H1 (cell line): ENCODE data around the gene ZBTB38. TPM values are rescaled to one million over a fixed set of nuclear protein-coding genes. Genes with fewer than 3 reads are reported as not detected.
A peak's percentile ranks its signal among the peaks of the same experiment; 100 is the strongest.

Experiments used
- CTCF ChIA-PET: fragments of 300-600 bp; sonication (Branson Sonifier 250); formaldehyde crosslinking; loops from one replicate; lab custom pipeline; 2021; ENCODE audit not compliant: partially characterized antibody; lab: Charles Lee
- POLR2A ChIA-PET: fragments of 300-600 bp; sonication (Branson Sonifier 250); formaldehyde crosslinking; loops from one replicate; lab custom pipeline; 2021; ENCODE audit warnings: inconsistent platforms; ENCODE audit not compliant: partially characterized antibody; lab: Charles Lee
- DNase-seq, 2 experiments: peaks; one replicate each; pipeline versions ENCODE4 v3.0.0 to v3.0.0-alpha.2; 2010 to 2022; ENCODE audit warnings: low spot score in 2 of 2, low read depth in 1 of 2, mixed read lengths in 1 of 2
- FAIRE-seq: peaks from 2 replicates; lab custom pipeline; 2011; peaks lifted over from hg19 to GRCh38; lab: Jason Lieb, UNC
- H2AFZ ChIP-seq: 2 replicates; pipeline ENCODE4 v1.8.1; 2012; ENCODE audit warnings: low read length, inconsistent platforms
- H2AK5ac ChIP-seq: 2 replicates; pipeline ENCODE4 v1.6.1; 2013; ENCODE audit warnings: low read depth, low read length
- H2BK120ac ChIP-seq: replicated peaks from 2 replicates; pipeline ENCODE3; 2013; ENCODE audit warnings: low read depth, low read length, inconsistent platforms
- H2BK12ac ChIP-seq: 2 replicates; pipeline ENCODE4 v1.6.1; 2013; ENCODE audit warnings: low read depth, low read length
- H2BK15ac ChIP-seq: 2 replicates; pipeline ENCODE4 v1.6.1; 2013; ENCODE audit warnings: low read length
- H2BK20ac ChIP-seq: 2 replicates; pipeline ENCODE4 v1.6.1; 2013; ENCODE audit warnings: low read length
- H2BK5ac ChIP-seq: 2 replicates; pipeline ENCODE4 v1.6.1; 2013; ENCODE audit warnings: low read depth, low read length
- H3K14ac ChIP-seq: 2 replicates; pipeline ENCODE4 v1.6.1; 2013; ENCODE audit warnings: inconsistent platforms; ENCODE audit not compliant: insufficient read length
- H3K18ac ChIP-seq: 2 replicates; pipeline ENCODE4 v1.6.1; 2013; ENCODE audit warnings: low read length; ENCODE audit errors: extremely low read depth
- H3K23ac ChIP-seq: 2 replicates; pipeline ENCODE4 v1.6.1; 2013; ENCODE audit warnings: inconsistent platforms; ENCODE audit not compliant: insufficient read length
- H3K23me2 ChIP-seq: 2 replicates; pipeline ENCODE4 v1.6.1; 2013; ENCODE audit warnings: low read depth, low read length
- H3K27ac ChIP-seq: 2 replicates; pipeline ENCODE4 v1.6.1; 2011; ENCODE audit warnings: low read depth, low read length, inconsistent platforms
- H3K27me3 ChIP-seq, 4 experiments: replicated peaks in 1 of 4; 1 replicate in 1 of 4; 2 replicates in 3 of 4; pipeline versions ENCODE4 v1.6.1 to v1.8.1; 2011 to 2013; ENCODE audit warnings: low read length in 3 of 4, mild to moderate bottlenecking in 3 of 4, inconsistent platforms in 2 of 4, mixed read lengths in 2 of 4, moderate library complexity in 1 of 4; ENCODE audit not compliant: control insufficient read depth in 3 of 4, insufficient read depth in 3 of 4; ENCODE audit errors: extremely low read depth in 1 of 4
- H3K36me3 ChIP-seq, 4 experiments: 2 replicates each; pipeline versions ENCODE4 v1.6.1 to v1.8.1; 2011 to 2013; ENCODE audit warnings: mild to moderate bottlenecking in 4 of 4, low read length in 3 of 4, moderate library complexity in 2 of 4, control low read depth in 1 of 4, inconsistent platforms in 1 of 4; ENCODE audit not compliant: insufficient read depth in 4 of 4, control insufficient read depth in 2 of 4
- H3K4ac ChIP-seq: replicated peaks from 2 replicates; pipeline ENCODE3; 2013; ENCODE audit warnings: low read length, low read depth, mixed read lengths, inconsistent platforms; ENCODE audit not compliant: insufficient read length
- H3K4me1 ChIP-seq, 4 experiments: replicated peaks in 1 of 4; 1 replicate in 1 of 4; 2 replicates in 3 of 4; pipeline versions ENCODE4 v1.6.1 to v1.8.1; 2011 to 2013; ENCODE audit warnings: low read length in 3 of 4, inconsistent platforms in 2 of 4, mixed read lengths in 1 of 4; ENCODE audit not compliant: insufficient read depth in 4 of 4, control insufficient read depth in 3 of 4
- H3K4me2 ChIP-seq, 2 experiments: 2 replicates each; pipeline versions ENCODE4 v1.6.1 to v1.8.1; 2011 to 2013; ENCODE audit warnings: low read depth in 2 of 2, low read length in 2 of 2, control low read depth in 1 of 2, inconsistent platforms in 1 of 2, mild to moderate bottlenecking in 1 of 2; ENCODE audit not compliant: insufficient read depth in 1 of 2
- H3K4me3 ChIP-seq, 4 experiments: fragments of 200-600, 300-600 bp in 1 of 4; sonication (generic), shearing (Covaris generic), sonication (Bioruptor Twin) in 1 of 4; 2 replicates each; pipeline versions ENCODE4 v1.5.1 to v1.8.1; 2011 to 2016; ENCODE audit warnings: low read length in 4 of 4, low read depth in 3 of 4, control low read depth in 2 of 4, inconsistent platforms in 2 of 4, mild to moderate bottlenecking in 2 of 4, mixed read lengths in 1 of 4, moderate library complexity in 1 of 4; ENCODE audit not compliant: insufficient read depth in 2 of 4; ENCODE audit errors: extremely low read depth in 1 of 4
- H3K56ac ChIP-seq: replicated peaks from 2 replicates; pipeline ENCODE3; 2013; ENCODE audit warnings: low read depth, mild to moderate bottlenecking, mixed read lengths, low read length, inconsistent platforms; ENCODE audit not compliant: insufficient read length
- H3K79me1 ChIP-seq: 2 replicates; pipeline ENCODE4 v1.6.1; 2013; ENCODE audit warnings: low read depth, low read length, control low read depth
- H3K79me2 ChIP-seq, 2 experiments: 2 replicates each; pipeline versions ENCODE4 v1.6.1 to v1.8.1; 2012 to 2013; ENCODE audit warnings: low read length in 2 of 2, mild to moderate bottlenecking in 2 of 2, inconsistent platforms in 1 of 2; ENCODE audit not compliant: insufficient read depth in 2 of 2, control insufficient read depth in 1 of 2
- H3K9ac ChIP-seq, 4 experiments: replicated peaks in 1 of 4; 1 replicate in 1 of 4; 2 replicates in 3 of 4; pipeline versions ENCODE4 v1.6.1 to v1.8.1; 2011 to 2013; ENCODE audit warnings: low read depth in 3 of 4, low read length in 3 of 4, control low read depth in 2 of 4, mild to moderate bottlenecking in 2 of 4, moderate library complexity in 2 of 4, inconsistent platforms in 1 of 4; ENCODE audit errors: extremely low read depth in 1 of 4
- H3K9me3 ChIP-seq, 2 experiments: 2 replicates each; pipeline versions ENCODE4 v1.6.1 to v1.8.1; 2012 to 2013; ENCODE audit warnings: mild to moderate bottlenecking in 2 of 2, moderate library complexity in 2 of 2, control low read depth in 1 of 2, inconsistent platforms in 1 of 2, low read depth in 1 of 2, low read length in 1 of 2, mixed read lengths in 1 of 2; ENCODE audit not compliant: insufficient read depth in 2 of 2
- H4K20me1 ChIP-seq, 2 experiments: replicated peaks in 1 of 2; 2 replicates each; pipeline versions ENCODE3 to v1.8.1; 2011 to 2013; ENCODE audit warnings: inconsistent platforms in 2 of 2, low read length in 2 of 2, mild to moderate bottlenecking in 1 of 2; ENCODE audit not compliant: insufficient read depth in 2 of 2, control insufficient read depth in 1 of 2
- H4K5ac ChIP-seq: 2 replicates; pipeline ENCODE4 v1.6.1; 2013; ENCODE audit warnings: low read length, low read depth, mixed read lengths, inconsistent platforms; ENCODE audit not compliant: insufficient read length
- H4K8ac ChIP-seq: 2 replicates; pipeline ENCODE4 v1.8.0; 2013; ENCODE audit warnings: mild to moderate bottlenecking, moderate library complexity, low read length, inconsistent platforms; ENCODE audit not compliant: insufficient read depth; ENCODE audit errors: extremely low read depth
- H4K91ac ChIP-seq: replicated peaks from 2 replicates; pipeline ENCODE3; 2013; ENCODE audit warnings: low read length, mixed read lengths, inconsistent platforms; ENCODE audit not compliant: insufficient read length
- BACH1 ChIP-seq: IDR thresholded peaks from 2 replicates; pipeline ENCODE4 v1.6.1; 2012; ENCODE audit warnings: low read length, improper control_type of control experiment
- BRCA1 ChIP-seq: IDR thresholded peaks from 2 replicates; pipeline ENCODE4 v1.6.1; 2012; ENCODE audit warnings: low read depth, low read length, improper control_type of control experiment
- CBX5 ChIP-seq: fragments of 300-800, 300-1000 bp; sonication (generic); IDR thresholded peaks from 2 replicates; pipeline ENCODE4 v1.7.1; 2016; ENCODE audit warnings: antibody characterized with exemption, low read length, low read depth
- CBX8 ChIP-seq: fragments of 300-800, 300-1000 bp; sonication (generic); IDR thresholded peaks from 2 replicates; pipeline ENCODE4 v1.7.1; 2016; ENCODE audit warnings: low read depth, low read length, borderline replicate concordance
- CHD1 ChIP-seq: IDR thresholded peaks from 2 replicates; pipeline ENCODE4 v1.6.1; 2012; ENCODE audit warnings: low read depth, low read length, improper control_type of control experiment
- CREB1 ChIP-seq: IDR thresholded peaks from 2 replicates; pipeline ENCODE4 v1.6.1; 2012; ENCODE audit warnings: inconsistent platforms
- CTBP2 ChIP-seq: IDR thresholded peaks from 2 replicates; pipeline ENCODE4 v1.7.0; 2011; ENCODE audit warnings: borderline replicate concordance, mild to moderate bottlenecking, moderate library complexity, mixed read lengths, low read length; ENCODE audit not compliant: insufficient read depth, insufficient read length
- EGR1 ChIP-seq: IDR thresholded peaks from 2 replicates; pipeline ENCODE4 v1.6.1; 2011; ENCODE audit warnings: low read depth, low read length, borderline replicate concordance
- NANOG ChIP-seq: IDR thresholded peaks from 2 replicates; pipeline ENCODE4 v1.6.1; 2011; ENCODE audit warnings: low read length, low read depth, mild to moderate bottlenecking, inconsistent platforms; ENCODE audit not compliant: insufficient read depth, poor library complexity, severe bottlenecking
- RAD21 ChIP-seq, 2 experiments: IDR thresholded peaks in 1 of 2; conservative IDR thresholded peaks in 1 of 2; 2 replicates each; pipeline ENCODE4 v1.6.1; 2011; ENCODE audit warnings: low read depth in 2 of 2, low read length in 2 of 2, improper control_type of control experiment in 1 of 2, inconsistent platforms in 1 of 2, mild to moderate bottlenecking in 1 of 2, moderate library complexity in 1 of 2
- RXRA ChIP-seq: IDR thresholded peaks from 2 replicates; pipeline ENCODE4 v1.6.1; 2011; ENCODE audit warnings: low read depth, mild to moderate bottlenecking, low read length, moderate library complexity; ENCODE audit not compliant: insufficient read depth
- SIRT6 ChIP-seq: IDR thresholded peaks from one replicate; pipeline ENCODE4 v1.7.1; 2012; ENCODE audit warnings: low read length, inconsistent platforms
- SRF ChIP-seq: IDR thresholded peaks from 2 replicates; pipeline ENCODE4 v1.6.1; 2011; ENCODE audit warnings: mild to moderate bottlenecking, low read depth, low read length, moderate library complexity
- TAF1 ChIP-seq: IDR thresholded peaks from 2 replicates; pipeline ENCODE4 v1.6.1; 2011; ENCODE audit warnings: mild to moderate bottlenecking, low read depth, low read length
- WGBS, 2 experiments: shearing (Covaris generic) in 1 of 2; methylation state at CpG; one replicate each; pipeline versions ENCODE4 v1.1.6 to v1.1.7; 2013 to 2015; ENCODE audit warnings: low lambda C conversion rate in 2 of 2, mixed read lengths in 2 of 2, inconsistent platforms in 1 of 2, low coverage in 1 of 2, missing lambda C conversion rate in 1 of 2; ENCODE audit not compliant: insufficient replicate concordance in 2 of 2, insufficient coverage in 1 of 2, insufficient read length in 1 of 2; ENCODE audit errors: extremely low coverage in 1 of 2, missing lambda C conversion rate in 1 of 2; 5-methylcytosine and 5-hydroxymethylcytosine counted together
- polyA plus RNA-seq, 7 experiments: library from polyadenylated mRNA; depleted of rRNA in 3 of 7; stranded (reverse) in 5 of 7; unstranded in 2 of 7; fragments of >200 nt in 5 of 7; fragments of 200-250 nt in 2 of 7; gene quantifications; 1 replicate in 5 of 7; 2 replicates in 1 of 7; 4 replicates in 1 of 7; pipeline versions ENCODE4 v1.2.1 to v1.2.3, GENCODE V29; 2011 to 2013; ENCODE audit warnings: missing spikeins in 2 of 7, mixed read lengths in 2 of 7
- total RNA-seq: library from RNA; stranded (reverse); fragmentation: NEBNext Ultra II Directional; extraction: Animal tissue kit (Norgen Biotek cat#: 25700); gene quantifications from 2 replicates; pipeline ENCODE4 v1.2.1, GENCODE V29; 2021

ZBTB38 gene
- total and polyA plus RNA-seq, 2 of the 8 experiments (the other 6 are each of a cell fraction or from before 2014, with no cell fraction given): 4.4 to 10.5 TPM

DNA sequence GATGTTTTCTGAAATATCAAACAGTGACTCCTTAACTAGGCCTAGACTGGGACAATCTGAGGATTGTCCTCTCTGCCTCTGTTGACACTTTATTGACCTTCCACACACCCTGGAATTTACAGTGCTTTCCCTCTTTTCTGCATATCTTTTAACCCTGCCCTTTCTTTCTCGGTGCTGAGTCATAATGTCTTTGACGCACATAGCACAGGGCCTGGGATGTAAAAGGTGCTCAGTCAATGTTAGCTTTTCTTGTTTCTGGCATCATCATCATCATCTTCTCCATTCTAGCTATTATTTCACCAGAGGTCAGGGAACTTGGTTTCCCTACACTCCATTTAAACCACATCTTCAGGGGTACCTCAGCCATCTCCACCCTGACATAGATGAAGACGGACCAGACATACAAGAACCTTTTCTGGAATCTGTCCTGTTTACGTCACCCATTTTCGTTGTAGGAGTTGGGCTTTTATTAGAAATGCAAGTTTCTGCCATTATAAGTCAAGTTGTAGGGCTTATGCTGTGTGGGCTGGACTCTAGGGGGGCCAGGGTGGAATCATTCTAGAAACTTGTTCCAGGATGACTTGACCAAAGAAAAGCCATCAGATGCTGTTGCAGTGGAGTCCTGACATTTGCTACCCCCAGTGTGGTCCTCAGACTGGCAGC lies 46.6 kb downstream of the ZBTB38 start:
- no peak overlapping the region for H2BK12ac ChIP-seq
- H3K4ac ChIP-seq: no peak overlapping the region
- H3K56ac ChIP-seq: no peak overlapping the region
- no peak overlapping the region for H2BK20ac ChIP-seq
- no peak overlapping the region for H4K91ac ChIP-seq
- ChIA-PET CTCF (interaction anchor here (0.6 to 1.3 kb wide), 3 partner anchors 40 to 101 kb away, joined by 3 read pairs; no protein-coding TSS in a partner anchor), POLR2A (no interaction called here)
- 0 out of 2 replicates have a peak overlapping the region, but pooled peaks have one; percentile 54 for H2AK5ac ChIP-seq
- no peaks in the 10 kb centered on the region; a peak in 2 of 7 replicates for H3K4me1 ChIP-seq
- no peak overlapping the region for H4K8ac ChIP-seq
- H2BK15ac ChIP-seq: no peak overlapping the region
- peaks cover 3 to 12% (median 6%) of the 10 kb centered on the region in 4 experiments; a peak in 5 of 7 replicates for H3K27me3 ChIP-seq
- 93% methylated on average over 5 of the region's 5 CpGs; no CpG with 5 or more reads in 1 of the 2 experiments for WGBS, 2 experiments
- peak overlapping the region; percentile 71; the same call in 1 of the 2 replicates for H2BK5ac ChIP-seq
- no peak overlapping the region for H2AFZ ChIP-seq
- no peak overlapping the region for H3K4me3 ChIP-seq
- H3K23ac ChIP-seq: no peak overlapping the region
- DNase-seq: no peak
- no peak overlapping the region for H3K9ac ChIP-seq
- H3K79me1 ChIP-seq: no peaks in the 10 kb centered on the region
- no peak overlapping the region for H4K5ac ChIP-seq
- no peaks in the 10 kb centered on the region for H3K79me2 ChIP-seq
- no peak overlapping the region for H3K27ac ChIP-seq
- H3K36me3 ChIP-seq: no peaks in the 10 kb centered on the region
- H3K23me2 ChIP-seq: no peaks in the 10 kb centered on the region
- no peak overlapping the region for H3K18ac ChIP-seq
- no peak overlapping the region for H2BK120ac ChIP-seq
- H3K9me3 ChIP-seq: no peaks in the 10 kb centered on the region
- H3K4me2 ChIP-seq: no peak overlapping the region
- no peaks in the 10 kb centered on the region for H4K20me1 ChIP-seq
- H3K14ac ChIP-seq: no peak overlapping the region
- FAIRE-seq: no peak
- TF ChIP-seq RXRA (no peak), BRCA1 (no peak), CREB1 (no peak), CBX8 (no peak), TAF1 (no peak), NANOG (no peak), RAD21 (IDR thresholded peaks at IDR 0.05 in 1 of 2, conservative IDR thresholded peaks at IDR 0.05 in 1 of 2; ENCODE audit: low read depth in 2 of 2, low read length in 2 of 2) (no peak), SRF (no peak), EGR1 (no peak), CHD1 (no peak), CBX5 (no peak), BACH1 (no peak), CTBP2 (no peak), SIRT6 (no peak)
